Stimulated activated memory B cell treated with anti-CD40 and anti-IgM and Interleukin-4, amounts not matched to agents 10 μg/mL and 1 μg/mL and 100 μg/mL, for 72 hours (primary cell): ENCODE measurements around the gene IKBKE.

Experiments
- ATAC-seq: fragments of 150-1000 bp; cut with Tn5 transposase; 2 replicates; pipeline ENCODE4 v1.10.0; 2021
- H3K27ac Mint-ChIP-seq: one replicate; pipeline ENCODE4 v1.8.0; 2022; ENCODE audit warnings: mild to moderate bottlenecking, mixed read lengths
- H3K27me3 Mint-ChIP-seq: one replicate; pipeline ENCODE4 v1.8.0; 2022; ENCODE audit warnings: mixed read lengths
- H3K36me3 Mint-ChIP-seq: one replicate; pipeline ENCODE4 v1.8.0; 2022; ENCODE audit warnings: mixed read lengths
- H3K4me1 Mint-ChIP-seq: one replicate; pipeline ENCODE4 v1.8.0; 2022; ENCODE audit warnings: mixed read lengths
- H3K4me3 Mint-ChIP-seq: one replicate; pipeline ENCODE4 v1.8.0; 2022; ENCODE audit warnings: mild to moderate bottlenecking, moderate library complexity, mixed read lengths
- H3K9me3 Mint-ChIP-seq: one replicate; pipeline ENCODE4 v1.8.0; 2022; ENCODE audit warnings: mixed read lengths

Gene IKBKE

GRCh38 chr1:206506405-206507283 is 36.4 kb downstream of the IKBKE start:
- peak; percentile 53 for ATAC-seq
- Mint-ChIP-seq H3K4me3 (peak overlapping the region; percentile 81), H3K4me1 (peaks cover 42% of the 10 kb centered on the region), H3K27ac (peak overlapping the region; percentile 69), H3K36me3 (no peaks in the 10 kb centered on the region), H3K27me3 (peaks cover 20% of the 10 kb centered on the region), H3K9me3 (no peaks in the 10 kb centered on the region)

GRCh38 chr1:206507284-206508129 is 37.2 kb downstream of the IKBKE start, which contains the start of gene RASSF5:
Gene RASSF5, plus strand, starts transcription at chr1:206507531. Its CDS starts 72 bp downstream, at chr1:206507603.
- H3K36me3 Mint-ChIP-seq, result no peaks in the 10 kb centered on the region
- H3K27ac Mint-ChIP-seq, result peak within 1 kb of the TSS; percentile 69
- peaks cover 20% of the 10 kb centered on the region for H3K27me3 Mint-ChIP-seq
- ATAC-seq, result peak; percentile 91
- peak within 1 kb of the TSS; percentile 81 for H3K4me3 Mint-ChIP-seq
- H3K9me3 Mint-ChIP-seq, result no peaks in the 10 kb centered on the region
- peaks cover 42% of the 10 kb centered on the region for H3K4me1 Mint-ChIP-seq

GRCh38 chr1:206508130-206508889 is 38.0 kb downstream of the IKBKE start:
- ATAC-seq, result no peak
- Mint-ChIP-seq H3K36me3 (no peaks in the 10 kb centered on the region), H3K4me1 (peaks cover 42% of the 10 kb centered on the region), H3K4me3 (peak overlapping the region; percentile 73), H3K27ac (no peak overlapping the region), H3K9me3 (no peaks in the 10 kb centered on the region), H3K27me3 (peaks cover 20% of the 10 kb centered on the region)

GRCh38 chr1:206508956-206509355 is 38.7 kb downstream of the IKBKE start:
- no peaks in the 10 kb centered on the region for H3K36me3 Mint-ChIP-seq
- H3K9me3 Mint-ChIP-seq, result no peaks in the 10 kb centered on the region
- no peak overlapping the region for H3K27ac Mint-ChIP-seq
- H3K4me1 Mint-ChIP-seq, result peaks cover 40% of the 10 kb centered on the region
- no peak for ATAC-seq
- peaks cover 20% of the 10 kb centered on the region for H3K27me3 Mint-ChIP-seq
- peak overlapping the region; percentile 73 for H3K4me3 Mint-ChIP-seq

- ATAC-seq, result no peak
- Mint-ChIP-seq H3K4me1 (peaks cover 32% of the 10 kb centered on the region), H3K27ac (no peak overlapping the region), H3K36me3 (no peaks in the 10 kb centered on the region), H3K9me3 (no peaks in the 10 kb centered on the region), H3K27me3 (peaks cover 20% of the 10 kb centered on the region), H3K4me3 (no peak overlapping the region)
Observed at GRCh38 chr1:206509612-206510257, 39.5 kb downstream of the IKBKE start.

- Mint-ChIP-seq H3K9me3 (no peaks in the 10 kb centered on the region), H3K4me3 (no peak overlapping the region), H3K4me1 (peaks cover 26% of the 10 kb centered on the region), H3K36me3 (no peaks in the 10 kb centered on the region), H3K27ac (no peak overlapping the region), H3K27me3 (peaks cover 20% of the 10 kb centered on the region)
- ATAC-seq, result no peak
Observed at GRCh38 chr1:206510371-206510770, 40.1 kb downstream of the IKBKE start.

- no peaks in the 10 kb centered on the region for H3K9me3 Mint-ChIP-seq
- H3K27ac Mint-ChIP-seq, result no peak overlapping the region
- H3K4me3 Mint-ChIP-seq, result no peak overlapping the region
- peaks cover 20% of the 10 kb centered on the region for H3K27me3 Mint-ChIP-seq
- H3K36me3 Mint-ChIP-seq, result no peaks in the 10 kb centered on the region
- peaks cover 26% of the 10 kb centered on the region for H3K4me1 Mint-ChIP-seq
- no peak for ATAC-seq
Observed at GRCh38 chr1:206511362-206512057, 41.2 kb downstream of the IKBKE start.

- H3K4me3 Mint-ChIP-seq, result no peak overlapping the region
- peaks cover 20% of the 10 kb centered on the region for H3K27me3 Mint-ChIP-seq
- no peak overlapping the region for H3K27ac Mint-ChIP-seq
- no peak for ATAC-seq
- H3K36me3 Mint-ChIP-seq, result no peaks in the 10 kb centered on the region
- H3K4me1 Mint-ChIP-seq, result peaks cover 24% of the 10 kb centered on the region
- no peaks in the 10 kb centered on the region for H3K9me3 Mint-ChIP-seq
Observed at GRCh38 chr1:206512058-206512850, 42.0 kb downstream of the IKBKE start.

- no peak for ATAC-seq
- no peaks in the 10 kb centered on the region for H3K36me3 Mint-ChIP-seq
- peaks cover 20% of the 10 kb centered on the region for H3K27me3 Mint-ChIP-seq
- H3K4me1 Mint-ChIP-seq, result peaks cover 23% of the 10 kb centered on the region
- no peaks in the 10 kb centered on the region for H3K9me3 Mint-ChIP-seq
- H3K27ac Mint-ChIP-seq, result no peak overlapping the region
- H3K4me3 Mint-ChIP-seq, result no peak overlapping the region
Observed at GRCh38 chr1:206512851-206513180, 42.5 kb downstream of the IKBKE start.

GRCh38 chr1:206513312-206514111 is 43.2 kb downstream of the IKBKE start:
- no peak for ATAC-seq
- Mint-ChIP-seq H3K4me1 (peaks cover 16% of the 10 kb centered on the region), H3K27me3 (peaks cover 17% of the 10 kb centered on the region), H3K9me3 (no peaks in the 10 kb centered on the region), H3K4me3 (no peak overlapping the region), H3K36me3 (no peaks in the 10 kb centered on the region), H3K27ac (no peak overlapping the region)

- Mint-ChIP-seq H3K27ac (no peak overlapping the region), H3K4me1 (peaks cover 12% of the 10 kb centered on the region), H3K4me3 (no peak overlapping the region), H3K9me3 (no peaks in the 10 kb centered on the region), H3K36me3 (no peaks in the 10 kb centered on the region), H3K27me3 (peaks cover 3% of the 10 kb centered on the region)
- no peak for ATAC-seq
Observed at GRCh38 chr1:206514813-206515387, 44.6 kb downstream of the IKBKE start.

GRCh38 chr1:206516728-206516990 is 46.4 kb downstream of the IKBKE start:
- H3K9me3 Mint-ChIP-seq, result no peaks in the 10 kb centered on the region
- no peaks in the 10 kb centered on the region for H3K27me3 Mint-ChIP-seq
- no peak for ATAC-seq
- no peak overlapping the region for H3K4me3 Mint-ChIP-seq
- H3K4me1 Mint-ChIP-seq, result peaks cover 12% of the 10 kb centered on the region
- no peaks in the 10 kb centered on the region for H3K36me3 Mint-ChIP-seq
- no peak overlapping the region for H3K27ac Mint-ChIP-seq

GRCh38 chr1:206517784-206518183 is 47.5 kb downstream of the IKBKE start:
- no peak for ATAC-seq
- Mint-ChIP-seq H3K4me3 (no peak overlapping the region), H3K27ac (no peak overlapping the region), H3K36me3 (no peaks in the 10 kb centered on the region), H3K9me3 (no peaks in the 10 kb centered on the region), H3K27me3 (no peaks in the 10 kb centered on the region), H3K4me1 (peaks cover 12% of the 10 kb centered on the region)
